WTC11 (cell line): ENCODE data around the gene SLC8A1. TPM values are rescaled to one million over a fixed set of nuclear protein-coding genes. Genes with fewer than 3 reads are reported as not detected.

Source experiments
- ATAC-seq: fragments of 200-7000 bp; cut with Tn5 transposase; 2 replicates; pipeline ENCODE4 v1.10.0; 2021; ENCODE audit warnings: mild to moderate bottlenecking, moderate library complexity
- CTCF ChIA-PET: fragments of 300-600 bp; sonication (Branson Sonifier 250); formaldehyde crosslinking; loops from one replicate; lab custom pipeline; 2021; ENCODE audit warnings: antibody characterized with exemption; lab: Charles Lee
- POLR2A ChIA-PET: fragments of 350-600 bp; sonication (Branson Sonifier 250); formaldehyde crosslinking; loops from one replicate; lab custom pipeline; 2021; ENCODE audit warnings: antibody characterized with exemption; lab: Charles Lee
- DNase-seq: peaks from one replicate; pipeline ENCODE4 v3.0.0; 2021; ENCODE audit warnings: low spot score
- H3K27ac Mint-ChIP-seq: 2 replicates; pipeline ENCODE4 v1.8.0; 2021; ENCODE audit warnings: mixed read lengths
- H3K27me3 Mint-ChIP-seq: 2 replicates; pipeline ENCODE4 v1.8.0; 2021; ENCODE audit warnings: low read depth, mild to moderate bottlenecking, moderate library complexity, mixed read lengths
- H3K36me3 Mint-ChIP-seq: 2 replicates; pipeline ENCODE4 v1.8.0; 2021; ENCODE audit warnings: mixed read lengths
- H3K4me1 Mint-ChIP-seq: 2 replicates; pipeline ENCODE4 v1.8.0; 2022; ENCODE audit warnings: mixed read lengths
- H3K4me3 Mint-ChIP-seq: 2 replicates; pipeline ENCODE4 v1.8.0; 2021; ENCODE audit warnings: mild to moderate bottlenecking, moderate library complexity, mixed read lengths
- H3K9me3 Mint-ChIP-seq: 2 replicates; pipeline ENCODE4 v1.8.0; 2021; ENCODE audit warnings: mixed read lengths
- FOXP1 ChIP-seq: sonication (generic); formaldehyde crosslinking; IDR thresholded peaks from 2 replicates; pipeline ENCODE4 v1.8.0; 2022; ENCODE audit warnings: missing genetic modification reagents, mild to moderate bottlenecking, moderate library complexity, borderline replicate concordance
- NR3C1 ChIP-seq: sonication (generic); formaldehyde crosslinking; conservative IDR thresholded peaks from 2 replicates; pipeline ENCODE4 v1.8.1; 2023; ENCODE audit warnings: low read depth, mild to moderate bottlenecking, missing genetic modification reagents
- OVOL2 ChIP-seq: fragments of 250-450 bp; sonication (Bioruptor Pico); IDR thresholded peaks from 2 replicates; pipeline ENCODE4 v1.9.0; 2021; ENCODE audit warnings: mild to moderate bottlenecking, borderline replicate concordance
- RORB ChIP-seq: fragments of 250-450 bp; sonication (Bioruptor Pico); IDR thresholded peaks from 2 replicates; pipeline ENCODE4 v1.9.0; 2021; ENCODE audit warnings: mild to moderate bottlenecking
- ZBTB21 ChIP-seq: sonication (generic); formaldehyde crosslinking; IDR thresholded peaks from 2 replicates; pipeline ENCODE4 v1.8.1; 2023; ENCODE audit warnings: mild to moderate bottlenecking, missing genetic modification reagents, borderline replicate concordance
- ZNF232 ChIP-seq: sonication (generic); formaldehyde crosslinking; IDR thresholded peaks from 2 replicates; pipeline ENCODE4 v1.8.0; 2022; ENCODE audit warnings: mild to moderate bottlenecking, missing genetic modification reagents
- ZNF416 ChIP-seq: fragments of 250-450 bp; sonication (Bioruptor Pico); IDR thresholded peaks from 2 replicates; pipeline ENCODE4 v1.9.0; 2021; ENCODE audit warnings: mild to moderate bottlenecking, inconsistent platforms
- ZNF423 ChIP-seq: fragments of 250-450 bp; sonication (Bioruptor Pico); IDR thresholded peaks from 2 replicates; pipeline ENCODE4 v2.1.2; 2022; ENCODE audit warnings: mild to moderate bottlenecking, moderate library complexity
- ZNF671 ChIP-seq: fragments of 250-450 bp; sonication (Bioruptor Pico); IDR thresholded peaks from 2 replicates; pipeline ENCODE4 v1.8.0; 2021; ENCODE audit warnings: mild to moderate bottlenecking
- total RNA-seq: library from RNA; stranded (reverse); gene quantifications from 3 replicates; pipeline ENCODE4 v1.2.3, GENCODE V29; 2021
- TF ChIP-seq, protein P1 (sequence below): sonication (generic); formaldehyde crosslinking; IDR thresholded peaks from 2 replicates; pipeline ENCODE4 v1.8.1; 2023; ENCODE audit warnings: mild to moderate bottlenecking, missing genetic modification reagents
- TF ChIP-seq, protein P2 (sequence below): sonication (generic); formaldehyde crosslinking; IDR thresholded peaks from 2 replicates; pipeline ENCODE4 v1.8.1; 2023; ENCODE audit warnings: mild to moderate bottlenecking, missing genetic modification reagents, moderate library complexity
- TF ChIP-seq, protein P3 (sequence below): fragments of 250-450 bp; sonication (Bioruptor Pico); IDR thresholded peaks from 2 replicates; pipeline ENCODE4 v2.1.2; 2022; ENCODE audit warnings: mild to moderate bottlenecking, moderate library complexity
- TF ChIP-seq, protein P4 (sequence below): sonication (generic); formaldehyde crosslinking; IDR thresholded peaks from 2 replicates; pipeline ENCODE4 v1.8.1; 2022; ENCODE audit warnings: low read depth, missing genetic modification reagents, borderline replicate concordance
- TF ChIP-seq, protein P5 (sequence below): sonication (generic); formaldehyde crosslinking; conservative IDR thresholded peaks from 2 replicates; pipeline ENCODE4 v1.8.1; 2023; ENCODE audit warnings: mild to moderate bottlenecking, low read depth, missing genetic modification reagents, moderate library complexity
- TF ChIP-seq, protein P6 (sequence below): fragments of 250-450 bp; sonication (Bioruptor Pico); IDR thresholded peaks from 2 replicates; pipeline ENCODE4 v1.9.0; 2021; ENCODE audit warnings: mild to moderate bottlenecking
- TF ChIP-seq, protein P7 (sequence below): sonication (generic); formaldehyde crosslinking; IDR thresholded peaks from 2 replicates; pipeline ENCODE4 v1.8.0; 2023; ENCODE audit warnings: mild to moderate bottlenecking, missing genetic modification reagents
- TF ChIP-seq, protein P8 (sequence below): sonication (generic); formaldehyde crosslinking; IDR thresholded peaks from 2 replicates; pipeline ENCODE4 v1.8.1; 2023; ENCODE audit warnings: mild to moderate bottlenecking, missing genetic modification reagents

Gene SLC8A1
- total RNA-seq, 1 experiment from 2014 or later = 2.6 TPM

DNA sequence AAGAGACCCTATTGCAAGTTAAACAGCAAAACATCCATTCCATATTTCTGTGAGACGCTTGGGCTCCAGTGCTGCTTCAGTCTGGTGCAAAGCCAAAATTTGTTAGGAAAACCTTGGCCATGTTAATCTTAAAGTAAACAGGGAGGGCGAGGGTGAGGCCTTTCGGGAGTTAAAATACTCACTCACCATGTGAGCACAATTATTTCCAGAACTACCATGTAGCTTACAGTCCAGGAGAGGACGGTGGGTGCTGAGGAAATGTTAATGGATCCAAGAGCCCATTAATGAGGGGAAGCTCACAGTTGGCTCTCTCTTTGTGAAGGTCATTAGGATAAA is 286.4 kb downstream of the SLC8A1 start (continued):
- TF ChIP-seq, protein P1, sequence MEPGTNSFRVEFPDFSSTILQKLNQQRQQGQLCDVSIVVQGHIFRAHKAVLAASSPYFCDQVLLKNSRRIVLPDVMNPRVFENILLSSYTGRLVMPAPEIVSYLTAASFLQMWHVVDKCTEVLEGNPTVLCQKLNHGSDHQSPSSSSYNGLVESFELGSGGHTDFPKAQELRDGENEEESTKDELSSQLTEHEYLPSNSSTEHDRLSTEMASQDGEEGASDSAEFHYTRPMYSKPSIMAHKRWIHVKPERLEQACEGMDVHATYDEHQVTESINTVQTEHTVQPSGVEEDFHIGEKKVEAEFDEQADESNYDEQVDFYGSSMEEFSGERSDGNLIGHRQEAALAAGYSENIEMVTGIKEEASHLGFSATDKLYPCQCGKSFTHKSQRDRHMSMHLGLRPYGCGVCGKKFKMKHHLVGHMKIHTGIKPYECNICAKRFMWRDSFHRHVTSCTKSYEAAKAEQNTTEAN (CRISPR knock-in tag) = no peak

DNA sequence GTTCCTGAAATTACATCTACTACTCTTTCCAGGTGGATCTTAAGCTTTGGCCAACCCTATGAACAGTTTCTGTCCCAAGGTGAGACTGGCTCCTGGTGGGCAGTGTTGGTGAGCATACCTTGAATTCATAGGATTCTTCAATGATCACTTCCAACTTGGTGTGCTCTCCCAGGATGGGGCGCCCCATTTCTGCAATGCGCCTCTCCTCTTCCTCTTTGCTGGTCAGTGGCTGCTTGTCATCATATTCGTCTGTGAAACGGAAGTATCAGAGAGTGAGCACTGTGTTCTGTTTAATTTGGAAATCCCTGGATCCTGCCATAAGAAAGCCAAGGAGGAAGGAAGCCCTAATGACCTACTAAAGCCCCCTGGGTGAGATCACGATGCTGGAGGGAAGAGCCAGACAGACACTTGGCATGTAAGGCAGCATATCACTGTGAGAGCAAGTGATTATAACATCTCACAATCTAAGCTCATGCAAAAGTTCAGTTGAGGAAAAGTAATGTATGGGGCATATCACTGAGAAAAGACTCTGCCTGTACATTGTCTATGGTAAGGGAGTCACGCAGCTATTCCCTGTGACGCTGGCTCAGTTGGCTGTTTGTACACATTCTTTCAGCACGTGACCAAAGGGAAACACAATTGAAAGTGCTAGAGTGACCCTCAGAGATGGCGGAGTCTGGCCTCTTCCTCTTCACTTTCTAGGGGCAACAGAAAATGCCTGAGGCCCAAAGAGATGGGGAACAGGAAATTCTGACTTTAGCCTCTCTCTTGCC is 287.0 kb downstream of the SLC8A1 start:
- no peak overlapping the region for H3K4me3 Mint-ChIP-seq
- ChIA-PET CTCF (interaction anchor here (0.6 kb wide), 1 partner anchor 323 kb away, joined by 3 read pairs; no protein-coding TSS in a partner anchor), POLR2A (interaction anchor here (1.2 kb wide), 1 partner anchor 92 kb away, joined by 3 read pairs; no protein-coding TSS in a partner anchor)
- H3K4me1 Mint-ChIP-seq = peaks cover 10% of the 10 kb centered on the region; the same call in 1 of the 2 replicates
- no peaks in the 10 kb centered on the region for H3K9me3 Mint-ChIP-seq
- no peak; the same call in 1 of the 2 replicates for ATAC-seq
- no peak overlapping the region for H3K27ac Mint-ChIP-seq
- no peaks in the 10 kb centered on the region for H3K27me3 Mint-ChIP-seq
- no peaks in the 10 kb centered on the region for H3K36me3 Mint-ChIP-seq
- TF ChIP-seq, protein P2, sequence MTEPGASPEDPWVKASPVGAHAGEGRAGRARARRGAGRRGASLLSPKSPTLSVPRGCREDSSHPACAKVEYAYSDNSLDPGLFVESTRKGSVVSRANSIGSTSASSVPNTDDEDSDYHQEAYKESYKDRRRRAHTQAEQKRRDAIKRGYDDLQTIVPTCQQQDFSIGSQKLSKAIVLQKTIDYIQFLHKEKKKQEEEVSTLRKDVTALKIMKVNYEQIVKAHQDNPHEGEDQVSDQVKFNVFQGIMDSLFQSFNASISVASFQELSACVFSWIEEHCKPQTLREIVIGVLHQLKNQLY = no peak
- no peak for TF ChIP-seq RORB (CRISPR knock-in tag)
- TF ChIP-seq ZNF416 (CRISPR knock-in tag) = no peak
- no peak for TF ChIP-seq NR3C1 (CRISPR knock-in tag)
- TF ChIP-seq, protein P1 (CRISPR knock-in tag) = no peak
- TF ChIP-seq, protein P3, sequence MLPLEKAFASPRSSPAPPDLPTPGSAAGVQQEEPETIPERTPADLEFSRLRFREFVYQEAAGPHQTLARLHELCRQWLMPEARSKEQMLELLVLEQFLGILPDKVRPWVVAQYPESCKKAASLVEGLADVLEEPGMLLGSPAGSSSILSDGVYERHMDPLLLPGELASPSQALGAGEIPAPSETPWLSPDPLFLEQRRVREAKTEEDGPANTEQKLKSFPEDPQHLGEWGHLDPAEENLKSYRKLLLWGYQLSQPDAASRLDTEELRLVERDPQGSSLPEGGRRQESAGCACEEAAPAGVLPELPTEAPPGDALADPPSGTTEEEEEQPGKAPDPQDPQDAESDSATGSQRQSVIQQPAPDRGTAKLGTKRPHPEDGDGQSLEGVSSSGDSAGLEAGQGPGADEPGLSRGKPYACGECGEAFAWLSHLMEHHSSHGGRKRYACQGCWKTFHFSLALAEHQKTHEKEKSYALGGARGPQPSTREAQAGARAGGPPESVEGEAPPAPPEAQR = no peak
- TF ChIP-seq ZBTB21 = no peak
- TF ChIP-seq FOXP1 (CRISPR knock-in tag) = no peak
- TF ChIP-seq, protein P4, sequence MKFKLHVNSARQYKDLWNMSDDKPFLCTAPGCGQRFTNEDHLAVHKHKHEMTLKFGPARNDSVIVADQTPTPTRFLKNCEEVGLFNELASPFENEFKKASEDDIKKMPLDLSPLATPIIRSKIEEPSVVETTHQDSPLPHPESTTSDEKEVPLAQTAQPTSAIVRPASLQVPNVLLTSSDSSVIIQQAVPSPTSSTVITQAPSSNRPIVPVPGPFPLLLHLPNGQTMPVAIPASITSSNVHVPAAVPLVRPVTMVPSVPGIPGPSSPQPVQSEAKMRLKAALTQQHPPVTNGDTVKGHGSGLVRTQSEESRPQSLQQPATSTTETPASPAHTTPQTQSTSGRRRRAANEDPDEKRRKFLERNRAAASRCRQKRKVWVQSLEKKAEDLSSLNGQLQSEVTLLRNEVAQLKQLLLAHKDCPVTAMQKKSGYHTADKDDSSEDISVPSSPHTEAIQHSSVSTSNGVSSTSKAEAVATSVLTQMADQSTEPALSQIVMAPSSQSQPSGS (CRISPR knock-in tag) = no peak
- TF ChIP-seq, protein P5, sequence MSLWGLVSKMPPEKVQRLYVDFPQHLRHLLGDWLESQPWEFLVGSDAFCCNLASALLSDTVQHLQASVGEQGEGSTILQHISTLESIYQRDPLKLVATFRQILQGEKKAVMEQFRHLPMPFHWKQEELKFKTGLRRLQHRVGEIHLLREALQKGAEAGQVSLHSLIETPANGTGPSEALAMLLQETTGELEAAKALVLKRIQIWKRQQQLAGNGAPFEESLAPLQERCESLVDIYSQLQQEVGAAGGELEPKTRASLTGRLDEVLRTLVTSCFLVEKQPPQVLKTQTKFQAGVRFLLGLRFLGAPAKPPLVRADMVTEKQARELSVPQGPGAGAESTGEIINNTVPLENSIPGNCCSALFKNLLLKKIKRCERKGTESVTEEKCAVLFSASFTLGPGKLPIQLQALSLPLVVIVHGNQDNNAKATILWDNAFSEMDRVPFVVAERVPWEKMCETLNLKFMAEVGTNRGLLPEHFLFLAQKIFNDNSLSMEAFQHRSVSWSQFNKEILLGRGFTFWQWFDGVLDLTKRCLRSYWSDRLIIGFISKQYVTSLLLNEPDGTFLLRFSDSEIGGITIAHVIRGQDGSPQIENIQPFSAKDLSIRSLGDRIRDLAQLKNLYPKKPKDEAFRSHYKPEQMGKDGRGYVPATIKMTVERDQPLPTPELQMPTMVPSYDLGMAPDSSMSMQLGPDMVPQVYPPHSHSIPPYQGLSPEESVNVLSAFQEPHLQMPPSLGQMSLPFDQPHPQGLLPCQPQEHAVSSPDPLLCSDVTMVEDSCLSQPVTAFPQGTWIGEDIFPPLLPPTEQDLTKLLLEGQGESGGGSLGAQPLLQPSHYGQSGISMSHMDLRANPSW (CRISPR knock-in tag) = no peak
- TF ChIP-seq, protein P6, sequence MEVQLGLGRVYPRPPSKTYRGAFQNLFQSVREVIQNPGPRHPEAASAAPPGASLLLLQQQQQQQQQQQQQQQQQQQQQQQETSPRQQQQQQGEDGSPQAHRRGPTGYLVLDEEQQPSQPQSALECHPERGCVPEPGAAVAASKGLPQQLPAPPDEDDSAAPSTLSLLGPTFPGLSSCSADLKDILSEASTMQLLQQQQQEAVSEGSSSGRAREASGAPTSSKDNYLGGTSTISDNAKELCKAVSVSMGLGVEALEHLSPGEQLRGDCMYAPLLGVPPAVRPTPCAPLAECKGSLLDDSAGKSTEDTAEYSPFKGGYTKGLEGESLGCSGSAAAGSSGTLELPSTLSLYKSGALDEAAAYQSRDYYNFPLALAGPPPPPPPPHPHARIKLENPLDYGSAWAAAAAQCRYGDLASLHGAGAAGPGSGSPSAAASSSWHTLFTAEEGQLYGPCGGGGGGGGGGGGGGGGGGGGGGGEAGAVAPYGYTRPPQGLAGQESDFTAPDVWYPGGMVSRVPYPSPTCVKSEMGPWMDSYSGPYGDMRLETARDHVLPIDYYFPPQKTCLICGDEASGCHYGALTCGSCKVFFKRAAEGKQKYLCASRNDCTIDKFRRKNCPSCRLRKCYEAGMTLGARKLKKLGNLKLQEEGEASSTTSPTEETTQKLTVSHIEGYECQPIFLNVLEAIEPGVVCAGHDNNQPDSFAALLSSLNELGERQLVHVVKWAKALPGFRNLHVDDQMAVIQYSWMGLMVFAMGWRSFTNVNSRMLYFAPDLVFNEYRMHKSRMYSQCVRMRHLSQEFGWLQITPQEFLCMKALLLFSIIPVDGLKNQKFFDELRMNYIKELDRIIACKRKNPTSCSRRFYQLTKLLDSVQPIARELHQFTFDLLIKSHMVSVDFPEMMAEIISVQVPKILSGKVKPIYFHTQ (CRISPR knock-in tag) = no peak
- no peak for TF ChIP-seq OVOL2
- TF ChIP-seq ZNF671 (CRISPR knock-in tag) = no peak
- TF ChIP-seq, protein P7, sequence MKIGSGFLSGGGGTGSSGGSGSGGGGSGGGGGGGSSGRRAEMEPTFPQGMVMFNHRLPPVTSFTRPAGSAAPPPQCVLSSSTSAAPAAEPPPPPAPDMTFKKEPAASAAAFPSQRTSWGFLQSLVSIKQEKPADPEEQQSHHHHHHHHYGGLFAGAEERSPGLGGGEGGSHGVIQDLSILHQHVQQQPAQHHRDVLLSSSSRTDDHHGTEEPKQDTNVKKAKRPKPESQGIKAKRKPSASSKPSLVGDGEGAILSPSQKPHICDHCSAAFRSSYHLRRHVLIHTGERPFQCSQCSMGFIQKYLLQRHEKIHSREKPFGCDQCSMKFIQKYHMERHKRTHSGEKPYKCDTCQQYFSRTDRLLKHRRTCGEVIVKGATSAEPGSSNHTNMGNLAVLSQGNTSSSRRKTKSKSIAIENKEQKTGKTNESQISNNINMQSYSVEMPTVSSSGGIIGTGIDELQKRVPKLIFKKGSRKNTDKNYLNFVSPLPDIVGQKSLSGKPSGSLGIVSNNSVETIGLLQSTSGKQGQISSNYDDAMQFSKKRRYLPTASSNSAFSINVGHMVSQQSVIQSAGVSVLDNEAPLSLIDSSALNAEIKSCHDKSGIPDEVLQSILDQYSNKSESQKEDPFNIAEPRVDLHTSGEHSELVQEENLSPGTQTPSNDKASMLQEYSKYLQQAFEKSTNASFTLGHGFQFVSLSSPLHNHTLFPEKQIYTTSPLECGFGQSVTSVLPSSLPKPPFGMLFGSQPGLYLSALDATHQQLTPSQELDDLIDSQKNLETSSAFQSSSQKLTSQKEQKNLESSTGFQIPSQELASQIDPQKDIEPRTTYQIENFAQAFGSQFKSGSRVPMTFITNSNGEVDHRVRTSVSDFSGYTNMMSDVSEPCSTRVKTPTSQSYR (CRISPR knock-in tag) = no peak
- TF ChIP-seq, protein P8, sequence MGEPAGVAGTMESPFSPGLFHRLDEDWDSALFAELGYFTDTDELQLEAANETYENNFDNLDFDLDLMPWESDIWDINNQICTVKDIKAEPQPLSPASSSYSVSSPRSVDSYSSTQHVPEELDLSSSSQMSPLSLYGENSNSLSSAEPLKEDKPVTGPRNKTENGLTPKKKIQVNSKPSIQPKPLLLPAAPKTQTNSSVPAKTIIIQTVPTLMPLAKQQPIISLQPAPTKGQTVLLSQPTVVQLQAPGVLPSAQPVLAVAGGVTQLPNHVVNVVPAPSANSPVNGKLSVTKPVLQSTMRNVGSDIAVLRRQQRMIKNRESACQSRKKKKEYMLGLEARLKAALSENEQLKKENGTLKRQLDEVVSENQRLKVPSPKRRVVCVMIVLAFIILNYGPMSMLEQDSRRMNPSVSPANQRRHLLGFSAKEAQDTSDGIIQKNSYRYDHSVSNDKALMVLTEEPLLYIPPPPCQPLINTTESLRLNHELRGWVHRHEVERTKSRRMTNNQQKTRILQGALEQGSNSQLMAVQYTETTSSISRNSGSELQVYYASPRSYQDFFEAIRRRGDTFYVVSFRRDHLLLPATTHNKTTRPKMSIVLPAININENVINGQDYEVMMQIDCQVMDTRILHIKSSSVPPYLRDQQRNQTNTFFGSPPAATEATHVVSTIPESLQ = no peak
- no peak for TF ChIP-seq ZNF423 (CRISPR knock-in tag)
- TF ChIP-seq ZNF232 (CRISPR knock-in tag) = no peak
- no peak for DNase-seq
